Measurements from ENCODE around the gene ITGBL1. TPM values are rescaled to one million over a fixed set of nuclear protein-coding genes. Genes with fewer than 3 reads are reported as not detected.

The ITGBL1 gene
- total RNA-seq, 4 donors from 2014 or later: 0.27 to 2.6 (median 0.83) TPM; not detected in 1

DNA sequence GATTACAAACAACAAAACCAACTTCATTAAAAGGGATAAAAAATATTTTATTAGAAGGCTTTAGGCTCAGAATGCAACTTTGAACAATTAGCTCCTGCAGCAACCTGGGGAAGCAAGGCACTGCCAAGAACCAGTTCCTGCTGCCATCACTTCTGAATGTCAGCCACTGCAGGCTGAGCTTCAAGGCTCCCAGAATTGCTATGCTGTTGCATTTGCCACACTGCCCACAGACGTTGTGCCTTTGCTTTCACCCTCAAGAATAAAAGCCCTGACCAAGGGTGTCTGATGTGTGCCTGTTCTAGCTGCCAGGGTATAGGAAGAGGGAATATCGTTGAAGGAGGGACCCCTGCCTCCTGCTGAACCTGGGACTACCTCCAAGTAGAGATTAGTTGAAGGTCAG is 238.4 kb downstream of the ITGBL1 start:
- TF ChIP-seq, protein P1, sequence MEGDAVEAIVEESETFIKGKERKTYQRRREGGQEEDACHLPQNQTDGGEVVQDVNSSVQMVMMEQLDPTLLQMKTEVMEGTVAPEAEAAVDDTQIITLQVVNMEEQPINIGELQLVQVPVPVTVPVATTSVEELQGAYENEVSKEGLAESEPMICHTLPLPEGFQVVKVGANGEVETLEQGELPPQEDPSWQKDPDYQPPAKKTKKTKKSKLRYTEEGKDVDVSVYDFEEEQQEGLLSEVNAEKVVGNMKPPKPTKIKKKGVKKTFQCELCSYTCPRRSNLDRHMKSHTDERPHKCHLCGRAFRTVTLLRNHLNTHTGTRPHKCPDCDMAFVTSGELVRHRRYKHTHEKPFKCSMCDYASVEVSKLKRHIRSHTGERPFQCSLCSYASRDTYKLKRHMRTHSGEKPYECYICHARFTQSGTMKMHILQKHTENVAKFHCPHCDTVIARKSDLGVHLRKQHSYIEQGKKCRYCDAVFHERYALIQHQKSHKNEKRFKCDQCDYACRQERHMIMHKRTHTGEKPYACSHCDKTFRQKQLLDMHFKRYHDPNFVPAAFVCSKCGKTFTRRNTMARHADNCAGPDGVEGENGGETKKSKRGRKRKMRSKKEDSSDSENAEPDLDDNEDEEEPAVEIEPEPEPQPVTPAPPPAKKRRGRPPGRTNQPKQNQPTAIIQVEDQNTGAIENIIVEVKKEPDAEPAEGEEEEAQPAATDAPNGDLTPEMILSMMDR (IDR thresholded peaks at IDR 0.05): no peak
- no peaks in the 10 kb centered on the region for H3K36me3 ChIP-seq
- no peak overlapping the region for H3K4me3 ChIP-seq
- no peak for DNase-seq
- H3K4me1 ChIP-seq: no peaks in the 10 kb centered on the region
- no peak overlapping the region for H3K27ac ChIP-seq
- H3K27me3 ChIP-seq: no peaks in the 10 kb centered on the region
- H3K9me3 ChIP-seq: no peaks in the 10 kb centered on the region

DNA sequence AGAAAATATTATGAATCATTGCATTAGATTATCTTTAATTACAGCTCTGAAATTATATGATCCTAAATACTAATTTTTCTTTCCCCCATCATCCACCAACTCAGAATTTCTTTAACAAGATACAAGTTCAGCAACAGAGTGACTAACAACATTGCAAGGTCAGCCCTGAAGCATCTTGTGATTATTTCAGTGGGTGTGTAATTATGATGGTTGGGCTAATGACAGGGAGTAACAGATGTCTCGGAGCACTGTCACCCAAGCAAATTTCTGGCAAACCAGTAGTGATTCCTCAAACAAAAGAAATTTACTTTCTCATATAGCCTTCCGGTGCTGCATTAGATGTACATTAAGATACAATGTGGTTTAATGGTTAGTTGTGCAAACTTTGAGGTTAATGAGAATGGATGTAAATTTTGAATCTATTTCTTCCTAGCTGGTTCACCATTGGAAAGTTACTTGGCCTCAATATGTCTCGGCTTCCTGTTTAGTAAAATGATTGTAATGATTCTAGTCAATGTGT is 238.9 kb downstream of the ITGBL1 start:
- TF ChIP-seq POLR2A (IDR thresholded peaks at IDR 0.05): no peak
- TF ChIP-seq, protein P1 (IDR thresholded peaks at IDR 0.05): no peak
- H3K27me3 ChIP-seq: no peaks in the 10 kb centered on the region
- no peaks in the 10 kb centered on the region for H3K9me3 ChIP-seq
- H3K4me3 ChIP-seq: no peak overlapping the region
- DNase-seq: no peak
- no peak overlapping the region for H3K27ac ChIP-seq
- H3K36me3 ChIP-seq: no peaks in the 10 kb centered on the region
- H3K4me1 ChIP-seq: no peaks in the 10 kb centered on the region

DNA sequence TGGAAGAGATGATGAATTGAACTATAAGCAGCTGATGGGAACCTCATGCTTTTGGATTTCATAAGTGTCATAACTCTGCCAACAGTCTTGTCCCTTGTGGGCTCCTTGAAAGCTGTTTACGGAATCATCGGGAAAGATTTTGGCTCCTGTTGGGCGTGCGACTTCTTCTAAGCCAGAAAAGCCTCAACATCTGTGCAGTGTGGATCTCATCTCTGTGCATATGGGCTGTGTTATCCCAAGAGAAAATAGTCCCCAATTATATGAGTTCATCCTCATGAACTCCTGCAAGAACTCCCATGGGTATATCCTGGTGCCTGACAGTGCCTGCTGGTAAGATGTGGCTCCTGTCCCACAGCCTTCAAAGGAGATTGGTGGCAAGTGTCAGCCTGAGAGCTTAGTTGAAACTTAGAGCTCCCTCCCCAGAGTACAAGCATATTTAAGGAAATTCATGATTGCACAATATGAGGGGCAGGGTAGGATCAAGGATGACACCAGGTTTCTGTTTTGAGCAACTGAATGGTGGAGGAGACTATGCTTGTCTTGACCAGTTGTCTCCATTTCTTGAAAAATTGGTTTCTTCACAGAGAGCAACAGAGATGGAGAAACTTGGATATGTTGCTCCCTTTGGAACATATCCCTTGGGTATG is 243.5 kb downstream of the ITGBL1 start:
- no peaks in the 10 kb centered on the region for H3K9me3 ChIP-seq
- no peaks in the 10 kb centered on the region for H3K27me3 ChIP-seq
- no peak overlapping the region for H3K27ac ChIP-seq
- no peaks in the 10 kb centered on the region for H3K36me3 ChIP-seq
- no peak overlapping the region for H3K4me3 ChIP-seq
- no peak for TF ChIP-seq POLR2A (IDR thresholded peaks at IDR 0.05)
- H3K4me1 ChIP-seq: no peaks in the 10 kb centered on the region
- no peak for DNase-seq

DNA sequence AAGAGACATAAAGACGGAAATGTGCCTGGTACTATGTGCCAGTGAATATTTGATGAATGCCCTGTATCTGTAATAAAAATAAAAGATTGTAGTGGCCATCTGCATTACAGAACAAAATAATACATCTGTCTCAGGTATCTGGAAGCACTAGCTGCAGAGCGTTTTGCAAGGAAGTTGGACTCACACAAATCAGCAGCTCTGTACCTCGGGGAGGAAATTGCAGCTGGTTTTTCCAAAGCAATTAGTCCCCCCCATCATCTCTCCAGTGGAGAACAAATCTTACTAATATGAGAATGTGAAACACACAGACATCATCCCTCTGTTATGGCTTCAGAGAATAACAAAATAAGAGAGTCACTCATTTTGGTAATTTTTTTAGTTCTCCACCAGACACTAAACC is 245.3 kb downstream of the ITGBL1 start:
- TF ChIP-seq, protein P1 (IDR thresholded peaks at IDR 0.05): no peak
- no peak for TF ChIP-seq POLR2A (IDR thresholded peaks at IDR 0.05)
- Histone ChIP-seq H3K4me1 (no peaks in the 10 kb centered on the region), H3K27me3 (no peaks in the 10 kb centered on the region), H3K36me3 (no peaks in the 10 kb centered on the region), H3K9me3 (no peaks in the 10 kb centered on the region), H3K27ac (no peak overlapping the region), H3K4me3 (no peak overlapping the region)
- no peak for DNase-seq

DNA sequence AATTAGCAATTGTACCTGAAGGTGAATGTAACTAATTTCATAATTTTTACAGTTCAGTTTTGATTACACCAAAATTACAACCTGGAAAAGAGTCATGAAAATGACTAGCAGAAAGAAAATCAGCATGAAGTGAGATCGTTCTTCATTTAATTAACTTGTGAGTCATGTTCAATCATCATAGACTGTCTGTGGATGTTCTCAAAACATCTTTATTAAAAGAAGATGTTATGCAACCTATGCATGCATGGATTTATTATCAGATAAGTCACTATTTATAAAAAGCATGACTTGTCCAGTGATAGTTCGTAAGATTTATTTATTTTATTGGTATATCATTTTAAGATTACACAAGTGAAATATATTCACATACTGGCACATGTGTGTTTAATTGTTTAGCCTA is 245.9 kb downstream of the ITGBL1 start:
- Histone ChIP-seq H3K9me3 (no peaks in the 10 kb centered on the region), H3K4me1 (no peaks in the 10 kb centered on the region), H3K36me3 (no peaks in the 10 kb centered on the region), H3K4me3 (no peak overlapping the region), H3K27me3 (no peaks in the 10 kb centered on the region), H3K27ac (no peak overlapping the region)
- TF ChIP-seq POLR2A (IDR thresholded peaks at IDR 0.05): no peak
- TF ChIP-seq, protein P1 (IDR thresholded peaks at IDR 0.05): no peak
- DNase-seq: no peak

DNA sequence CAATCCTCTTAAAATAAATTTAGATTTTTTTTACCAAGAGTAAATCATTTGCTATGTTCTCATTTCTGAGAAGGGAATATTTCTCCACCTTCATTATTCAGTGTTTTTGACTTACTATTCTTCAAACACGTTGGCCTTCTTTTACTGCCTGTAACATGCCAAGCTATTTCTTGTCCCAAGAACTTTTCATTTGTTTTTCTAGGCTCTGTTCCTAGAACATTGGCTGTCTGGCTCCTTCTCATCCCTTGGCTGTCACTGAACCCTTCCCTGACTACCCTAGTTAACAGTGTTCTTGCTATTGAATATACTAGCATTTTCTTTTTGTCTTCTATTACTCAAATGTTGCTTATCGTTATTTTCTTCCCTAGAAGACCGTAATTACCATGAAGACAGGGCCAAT is 248.1 kb downstream of the ITGBL1 start:
- no peak for DNase-seq
- no peak overlapping the region for H3K27ac ChIP-seq
- H3K4me1 ChIP-seq: no peaks in the 10 kb centered on the region
- no peak overlapping the region for H3K4me3 ChIP-seq
- no peaks in the 10 kb centered on the region for H3K27me3 ChIP-seq
- H3K9me3 ChIP-seq: no peaks in the 10 kb centered on the region
- no peak for TF ChIP-seq POLR2A (IDR thresholded peaks at IDR 0.05)
- TF ChIP-seq, protein P1 (IDR thresholded peaks at IDR 0.05): no peak
- no peaks in the 10 kb centered on the region for H3K36me3 ChIP-seq

Measured in Peyer's patch (tissue), 4 donors.